Measurements from ENCODE around the gene ZNF444. TPM values are rescaled to one million over a fixed set of nuclear protein-coding genes. Genes with fewer than 3 reads are reported as not detected.

ZNF444 gene
- total and polyA plus RNA-seq, 9 of the 15 experiments (the other 6 are each of a cell fraction or from before 2014, with no cell fraction given) = 0.39 to 40.0 (median 6.9) TPM

GRCh38 chr19:56140583-56141416 is at the start of gene ZNF444 (continued):
- TF ChIP-seq, protein P1, sequence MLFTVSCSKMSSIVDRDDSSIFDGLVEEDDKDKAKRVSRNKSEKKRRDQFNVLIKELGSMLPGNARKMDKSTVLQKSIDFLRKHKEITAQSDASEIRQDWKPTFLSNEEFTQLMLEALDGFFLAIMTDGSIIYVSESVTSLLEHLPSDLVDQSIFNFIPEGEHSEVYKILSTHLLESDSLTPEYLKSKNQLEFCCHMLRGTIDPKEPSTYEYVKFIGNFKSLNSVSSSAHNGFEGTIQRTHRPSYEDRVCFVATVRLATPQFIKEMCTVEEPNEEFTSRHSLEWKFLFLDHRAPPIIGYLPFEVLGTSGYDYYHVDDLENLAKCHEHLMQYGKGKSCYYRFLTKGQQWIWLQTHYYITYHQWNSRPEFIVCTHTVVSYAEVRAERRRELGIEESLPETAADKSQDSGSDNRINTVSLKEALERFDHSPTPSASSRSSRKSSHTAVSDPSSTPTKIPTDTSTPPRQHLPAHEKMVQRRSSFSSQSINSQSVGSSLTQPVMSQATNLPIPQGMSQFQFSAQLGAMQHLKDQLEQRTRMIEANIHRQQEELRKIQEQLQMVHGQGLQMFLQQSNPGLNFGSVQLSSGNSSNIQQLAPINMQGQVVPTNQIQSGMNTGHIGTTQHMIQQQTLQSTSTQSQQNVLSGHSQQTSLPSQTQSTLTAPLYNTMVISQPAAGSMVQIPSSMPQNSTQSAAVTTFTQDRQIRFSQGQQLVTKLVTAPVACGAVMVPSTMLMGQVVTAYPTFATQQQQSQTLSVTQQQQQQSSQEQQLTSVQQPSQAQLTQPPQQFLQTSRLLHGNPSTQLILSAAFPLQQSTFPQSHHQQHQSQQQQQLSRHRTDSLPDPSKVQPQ (CRISPR knock-in tag; IDR thresholded peaks at IDR 0.05; ENCODE audit: borderline replicate concordance) = no peak
- TF ChIP-seq ZNF384 (IDR thresholded peaks at IDR 0.05; ENCODE audit: low read depth, low read length) = peak; percentile 61; the same call in 1 of the 2 replicates
- no peak for TF ChIP-seq CBX2 (IDR thresholded peaks at IDR 0.05; ENCODE audit: insufficient read depth, low read length, poor library complexity, severe bottlenecking)
- TF ChIP-seq SIX5 (IDR thresholded peaks at IDR 0.05; ENCODE audit: borderline replicate concordance in 1 of 2, insufficient read depth in 1 of 2, low read depth in 1 of 2, low read length in 2 of 2) = peak; percentile 92 to 93
- TF ChIP-seq, protein P2, sequence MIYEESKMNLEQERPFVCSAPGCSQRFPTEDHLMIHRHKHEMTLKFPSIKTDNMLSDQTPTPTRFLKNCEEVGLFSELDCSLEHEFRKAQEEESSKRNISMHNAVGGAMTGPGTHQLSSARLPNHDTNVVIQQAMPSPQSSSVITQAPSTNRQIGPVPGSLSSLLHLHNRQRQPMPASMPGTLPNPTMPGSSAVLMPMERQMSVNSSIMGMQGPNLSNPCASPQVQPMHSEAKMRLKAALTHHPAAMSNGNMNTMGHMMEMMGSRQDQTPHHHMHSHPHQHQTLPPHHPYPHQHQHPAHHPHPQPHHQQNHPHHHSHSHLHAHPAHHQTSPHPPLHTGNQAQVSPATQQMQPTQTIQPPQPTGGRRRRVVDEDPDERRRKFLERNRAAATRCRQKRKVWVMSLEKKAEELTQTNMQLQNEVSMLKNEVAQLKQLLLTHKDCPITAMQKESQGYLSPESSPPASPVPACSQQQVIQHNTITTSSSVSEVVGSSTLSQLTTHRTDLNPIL (CRISPR knock-in tag; IDR thresholded peaks at IDR 0.05) = no peak
- TF ChIP-seq MTA3 (IDR thresholded peaks at IDR 0.05; ENCODE audit: borderline replicate concordance) = peak; percentile 54; the same call in 1 of the 2 replicates
- no peak for TF ChIP-seq FOXA1 (IDR thresholded peaks at IDR 0.05; ENCODE audit: borderline replicate concordance)
- TF ChIP-seq, protein P3, sequence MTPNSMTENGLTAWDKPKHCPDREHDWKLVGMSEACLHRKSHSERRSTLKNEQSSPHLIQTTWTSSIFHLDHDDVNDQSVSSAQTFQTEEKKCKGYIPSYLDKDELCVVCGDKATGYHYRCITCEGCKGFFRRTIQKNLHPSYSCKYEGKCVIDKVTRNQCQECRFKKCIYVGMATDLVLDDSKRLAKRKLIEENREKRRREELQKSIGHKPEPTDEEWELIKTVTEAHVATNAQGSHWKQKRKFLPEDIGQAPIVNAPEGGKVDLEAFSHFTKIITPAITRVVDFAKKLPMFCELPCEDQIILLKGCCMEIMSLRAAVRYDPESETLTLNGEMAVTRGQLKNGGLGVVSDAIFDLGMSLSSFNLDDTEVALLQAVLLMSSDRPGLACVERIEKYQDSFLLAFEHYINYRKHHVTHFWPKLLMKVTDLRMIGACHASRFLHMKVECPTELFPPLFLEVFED (CRISPR knock-in tag; conservative IDR thresholded peaks at IDR 0.05) = no peak
- no peak for TF ChIP-seq LARP7 (IDR thresholded peaks at IDR 0.05)
- TF ChIP-seq SMAD4 (CRISPR knock-in tag; conservative IDR thresholded peaks at IDR 0.05) = 0 out of 2 replicates have a peak, but pooled peaks have one; percentile 22
- peak; percentile 20; the same call in 1 of the 2 replicates for TF ChIP-seq NFE2 (IDR thresholded peaks at IDR 0.05; ENCODE audit: low read depth)
- TF ChIP-seq PATZ1 (CRISPR knock-in tag; IDR thresholded peaks at IDR 0.05; ENCODE audit: borderline replicate concordance) = no peak
- TF ChIP-seq HOXB6 (CRISPR knock-in tag; IDR thresholded peaks at IDR 0.05; ENCODE audit: borderline replicate concordance) = no peak
- no peak for TF ChIP-seq ZNF699 (CRISPR knock-in tag; IDR thresholded peaks at IDR 0.05; ENCODE audit: insufficient replicate concordance)
- no peak for TF ChIP-seq NR3C1 (CRISPR knock-in tag; IDR thresholded peaks at IDR 0.05)
- peak; percentile 82 for TF ChIP-seq PHF8 (IDR thresholded peaks at IDR 0.05; ENCODE audit: borderline replicate concordance, low read length)
